Measurements from ENCODE around the gene LRRC75A. TPM values are rescaled to one million over a fixed set of nuclear protein-coding genes. Genes with fewer than 3 reads are reported as not detected.

Gene LRRC75A
- total and polyA plus RNA-seq, 2 of the 8 experiments (the other 6 are each of a cell fraction or from before 2014, with no cell fraction given), result 9.7 to 9.9 TPM

DNA sequence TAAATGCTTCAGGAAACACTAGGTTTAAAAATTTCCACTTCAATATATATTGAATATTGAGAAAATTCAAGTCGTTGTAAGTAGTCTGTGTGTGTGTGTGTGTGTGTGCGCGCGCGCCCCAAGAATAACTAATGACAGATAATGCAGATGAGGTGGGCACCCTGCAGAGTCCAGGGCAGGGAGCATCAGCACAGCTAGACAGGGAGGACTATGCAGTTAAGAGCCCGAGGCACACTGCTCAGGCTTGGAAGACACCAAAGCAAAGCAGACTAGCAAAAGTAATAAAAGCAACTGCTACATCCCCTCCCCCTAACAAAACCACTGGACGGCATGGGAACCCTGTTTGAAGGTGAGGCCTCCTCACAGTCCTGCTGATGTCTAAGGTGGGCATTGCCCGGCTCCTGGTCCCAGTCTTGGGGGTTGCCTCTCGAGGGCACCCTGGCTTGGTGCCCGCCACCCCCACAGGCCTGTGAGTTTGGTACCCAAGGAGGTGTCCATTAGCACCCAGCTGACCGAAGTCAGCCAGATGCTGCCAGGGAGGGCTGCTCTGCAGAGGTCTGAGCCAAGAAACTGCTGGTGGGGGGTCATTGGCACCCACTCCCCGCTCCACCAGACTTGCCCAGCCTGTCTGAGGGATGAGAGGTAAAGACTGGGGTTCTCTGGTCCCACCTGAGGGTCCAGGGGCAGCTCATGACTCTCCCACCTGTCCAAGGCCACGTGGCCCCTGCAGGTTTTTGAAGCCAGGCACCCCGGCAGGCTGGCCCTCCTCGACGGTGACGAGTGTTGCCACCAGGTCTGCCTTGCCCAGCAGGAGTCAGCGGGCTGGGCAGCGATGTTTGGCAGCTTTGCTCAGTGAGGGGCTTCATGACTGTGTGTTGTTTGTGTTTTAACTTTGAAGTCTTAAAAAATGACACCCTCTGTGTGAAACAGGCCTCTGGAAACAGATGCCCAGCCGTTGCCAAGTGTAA is 18.7 kb downstream of the LRRC75A start:
- Histone ChIP-seq H3K4me3 (ENCODE audit: extremely low read depth in 1 of 4, insufficient read depth in 2 of 4, low read depth in 3 of 4, low read length in 4 of 4) (no peak overlapping the region), H3K79me1 (ENCODE audit: low read depth, low read length) (no peaks in the 10 kb centered on the region; the same call in none of the 2 replicates), H2AFZ (ENCODE audit: low read length) (no peak overlapping the region), H4K20me1 (replicated peaks in 1 of 2; ENCODE audit: control insufficient read depth in 1 of 2, insufficient read depth in 2 of 2, low read length in 2 of 2) (peaks cover 0 to 2% of the 10 kb centered on the region in 2 experiments), H3K36me3 (ENCODE audit: control insufficient read depth in 2 of 4, insufficient read depth in 4 of 4, low read length in 3 of 4) (no peaks in the 10 kb centered on the region), H3K4me1 (replicated peaks in 1 of 4; ENCODE audit: control insufficient read depth in 3 of 4, insufficient read depth in 4 of 4, low read length in 3 of 4) (peaks cover 0 to 24% (median 5%) of the 10 kb centered on the region in 4 experiments; a peak in 5 of 7 replicates), H2BK12ac (ENCODE audit: low read depth, low read length) (no peak overlapping the region), H4K91ac (replicated peaks; ENCODE audit: insufficient read length, low read length) (no peak overlapping the region), H3K23ac (ENCODE audit: insufficient read length) (no peak overlapping the region), H3K27me3 (replicated peaks in 1 of 4; ENCODE audit: control insufficient read depth in 3 of 4, extremely low read depth in 1 of 4, insufficient read depth in 3 of 4, low read length in 3 of 4) (no peaks in the 10 kb centered on the region), H3K9ac (replicated peaks in 1 of 4; ENCODE audit: extremely low read depth in 1 of 4, low read depth in 3 of 4, low read length in 3 of 4) (no peak overlapping the region; a peak in 1 of 7 replicates), H3K18ac (ENCODE audit: extremely low read depth, low read length) (no peak overlapping the region; the same call in 1 of the 2 replicates), H3K27ac (ENCODE audit: low read depth, low read length) (no peak overlapping the region), H3K23me2 (ENCODE audit: low read depth, low read length) (peaks cover 2% of the 10 kb centered on the region; the same call in 1 of the 2 replicates), H3K9me3 (ENCODE audit: insufficient read depth in 2 of 2, low read depth in 1 of 2, low read length in 1 of 2) (no peaks in the 10 kb centered on the region), H2BK15ac (ENCODE audit: low read length) (no peak overlapping the region), H2BK5ac (ENCODE audit: low read depth, low read length) (no peak overlapping the region), H4K5ac (ENCODE audit: insufficient read length, low read depth, low read length) (no peak overlapping the region), H3K79me2 (ENCODE audit: control insufficient read depth in 1 of 2, insufficient read depth in 2 of 2, low read length in 2 of 2) (no peaks in the 10 kb centered on the region), H2BK120ac (replicated peaks; ENCODE audit: low read depth, low read length) (no peak overlapping the region), H2BK20ac (ENCODE audit: low read length) (no peak overlapping the region), H4K8ac (ENCODE audit: extremely low read depth, insufficient read depth, low read length) (no peak overlapping the region), H3K4ac (replicated peaks; ENCODE audit: insufficient read length, low read depth, low read length) (no peak overlapping the region), H2AK5ac (ENCODE audit: low read depth, low read length) (no peak overlapping the region), H3K14ac (ENCODE audit: insufficient read length) (no peak overlapping the region), H3K56ac (replicated peaks; ENCODE audit: insufficient read length, low read depth, low read length) (no peak overlapping the region), H3K4me2 (ENCODE audit: insufficient read depth in 1 of 2, low read depth in 2 of 2, low read length in 2 of 2) (no peak overlapping the region)
- ChIA-PET CTCF (ENCODE audit: partially characterized antibody) (interaction anchor here (1.0 to 36.9 kb wide), 7 partner anchors 8 to 48 kb away, joined by 3 to 941 read pairs (median 5); no protein-coding TSS in a partner anchor), POLR2A (ENCODE audit: partially characterized antibody) (interaction anchor here (0.8 to 2.4 kb wide), 7 partner anchors 8 to 38 kb away, joined by 3 to 7 read pairs (median 4); no protein-coding TSS in a partner anchor)
- no peak for FAIRE-seq
- 85% methylated on average over 20 of the region's 20 CpGs; no CpG with 5 or more reads in 1 of the 2 experiments for WGBS, 2 experiments (ENCODE audit: extremely low coverage in 1 of 2, insufficient coverage in 1 of 2, insufficient read length in 1 of 2, insufficient replicate concordance in 2 of 2, low coverage in 1 of 2, low lambda C conversion rate in 2 of 2, missing lambda C conversion rate in 1 of 2)
- TF ChIP-seq ZNF274 (IDR thresholded peaks at IDR 0.05; ENCODE audit: borderline replicate concordance, extremely low read depth, low read length) (no peak), ASH2L (IDR thresholded peaks at IDR 0.05; ENCODE audit: low read length) (no peak), TAF7 (optimal IDR thresholded peaks at IDR 0.05; ENCODE audit: borderline replicate concordance, low read depth, low read length) (no peak), HDAC2 (IDR thresholded peaks at IDR 0.05; ENCODE audit: borderline replicate concordance in 1 of 2, low read depth in 2 of 2, low read length in 2 of 2) (no peak), CTBP2 (IDR thresholded peaks at IDR 0.05; ENCODE audit: borderline replicate concordance, insufficient read depth, insufficient read length, low read length) (no peak), ATF2 (IDR thresholded peaks at IDR 0.05; ENCODE audit: low read length) (no peak), SP4 (IDR thresholded peaks at IDR 0.05; ENCODE audit: low read length) (no peak), POU5F1 (IDR thresholded peaks at IDR 0.05; ENCODE audit: low read depth, low read length) (no peak), YY1 (IDR thresholded peaks at IDR 0.05; ENCODE audit: low read depth, low read length) (no peak)
- no peak for DNase-seq (ENCODE audit: low read depth in 1 of 2, low spot score in 2 of 2)

Data from H1 (cell line).